GM12878 (cell line): Measurements from ENCODE around the gene RXFP4. TPM values are rescaled to one million over a fixed set of nuclear protein-coding genes. Genes with fewer than 3 reads are reported as not detected.

Experiments
- ATAC-seq: fragments of 200-7000 bp; cut with Tn5 transposase; 3 replicates; pipeline ENCODE4 v1.9.1; 2020; ENCODE audit warnings: mild to moderate bottlenecking, moderate library complexity
- Bru-seq: library from RNA; stranded (reverse); fragments of 400-500 nt; gene quantifications from one replicate; lab custom pipeline; 2021; lab: Mats Ljungman, UMichigan
- BruChase-seq, 2 experiments: library from RNA; stranded (reverse); fragments of 400-500 nt; gene quantifications; one replicate each; lab custom pipeline; 2021; lab: Mats Ljungman, UMichigan
- BruUV-seq: library from RNA; stranded (reverse); fragments of 400-500 nt; replicated peaks from 2 replicates; lab custom pipeline; 2021; lab: Mats Ljungman, UMichigan
- CTCF ChIA-PET: fragments of 300-600 bp; sonication (Branson Sonifier 250); formaldehyde crosslinking; extraction: SDS; loops from one replicate; lab custom pipeline; 2021; ENCODE audit warnings: inconsistent platforms; lab: Yijun Ruan, JAX
- POLR2A ChIA-PET: fragments of 350-600 bp; formaldehyde crosslinking; extraction: SDS; loops from one replicate; lab custom pipeline; 2021; ENCODE audit warnings: inconsistent platforms; lab: Charles Lee
- RAD21 ChIA-PET: fragments of 300-600 bp; sonication (Branson Sonifier 250); formaldehyde crosslinking; loops from one replicate; lab custom pipeline; 2023; ENCODE audit warnings: antibody characterized with exemption; ENCODE audit not compliant: unreplicated experiment; lab: Charles Lee
- SMC1A ChIA-PET: fragments of 300-600 bp; sonication (Branson Sonifier 250); formaldehyde crosslinking; loops from one replicate; lab custom pipeline; 2023; ENCODE audit not compliant: unreplicated experiment, uncharacterized antibody; lab: Charles Lee
- DNase-seq: peaks from one replicate; pipeline ENCODE4 v3.0.0-alpha.2; 2011; ENCODE audit warnings: low read depth, low spot score
- FAIRE-seq: peaks from 3 replicates; lab custom pipeline; 2011; peaks lifted over from hg19 to GRCh38; lab: Jason Lieb, UNC
- H2AFZ ChIP-seq: 2 replicates; pipeline ENCODE4 v1.6.0; 2011; ENCODE audit warnings: low read depth, low read length, control low read depth; ENCODE audit not compliant: control insufficient read depth
- H3K27ac ChIP-seq: 2 replicates; pipeline ENCODE4 v1.5.1; 2011; ENCODE audit warnings: control low read depth; ENCODE audit not compliant: control insufficient read depth, insufficient read depth
- H3K27me3 ChIP-seq, 2 experiments: replicated peaks in 1 of 2; 2 replicates each; pipeline versions ENCODE4 v1.6.0 to v1.6.1; 2011; ENCODE audit warnings: low read length in 1 of 2; ENCODE audit not compliant: control insufficient read depth in 2 of 2, insufficient read depth in 2 of 2
- H3K36me3 ChIP-seq, 2 experiments: 2 replicates each; pipeline ENCODE4 v1.5.1; 2011; ENCODE audit warnings: low read length in 1 of 2; ENCODE audit not compliant: control insufficient read depth in 2 of 2, insufficient read depth in 2 of 2
- H3K4me1 ChIP-seq: 2 replicates; pipeline ENCODE4 v1.6.1; 2011; ENCODE audit warnings: mild to moderate bottlenecking, low read length, moderate library complexity, mixed read lengths; ENCODE audit not compliant: control insufficient read depth, insufficient read depth
- H3K4me2 ChIP-seq: 2 replicates; pipeline ENCODE4 v1.6.0; 2011; ENCODE audit warnings: control low read depth; ENCODE audit not compliant: control insufficient read depth, insufficient read depth
- H3K4me3 ChIP-seq: fragments of 200-600 bp; sonication (generic); 2 replicates; pipeline ENCODE4 v1.5.1; 2016
- H3K79me2 ChIP-seq: 2 replicates; pipeline ENCODE4 v1.6.0; 2011; ENCODE audit warnings: low read length; ENCODE audit not compliant: control insufficient read depth, insufficient read depth
- H3K9ac ChIP-seq: 2 replicates; pipeline ENCODE4 v1.8.0; 2011; ENCODE audit warnings: low read length, control low read depth, mixed read lengths; ENCODE audit not compliant: control insufficient read depth, insufficient read depth
- H3K9me3 ChIP-seq: replicated peaks from 3 replicates; pipeline ENCODE4 v1.5.1; 2011; ENCODE audit warnings: mild to moderate bottlenecking, low read length; ENCODE audit not compliant: control insufficient read depth, insufficient read depth
- H4K20me1 ChIP-seq: 2 replicates; pipeline ENCODE4 v1.6.0; 2011; ENCODE audit not compliant: control insufficient read depth, insufficient read depth
- CREB1 ChIP-seq: IDR thresholded peaks from 2 replicates; pipeline ENCODE4 v1.6.1; 2012; ENCODE audit warnings: low read depth, mild to moderate bottlenecking, inconsistent platforms
- EGR1 ChIP-seq, 2 experiments: IDR thresholded peaks; 1 replicate in 1 of 2; 2 replicates in 1 of 2; pipeline ENCODE4 v1.6.1; 2011 to 2012; ENCODE audit warnings: low read depth in 2 of 2, low read length in 2 of 2, borderline replicate concordance in 1 of 2, mild to moderate bottlenecking in 1 of 2, moderate library complexity in 1 of 2
- MEF2B ChIP-seq: fragments of 450-650 bp; IDR thresholded peaks from 2 replicates; pipeline ENCODE4 v1.6.1; 2018; ENCODE audit warnings: mild to moderate bottlenecking, moderate library complexity; ENCODE audit not compliant: partially characterized antibody, poor library complexity, severe bottlenecking
- POLR2A ChIP-seq: IDR thresholded peaks from 2 replicates; pipeline ENCODE4 v1.6.1; 2011; ENCODE audit warnings: low read depth, mild to moderate bottlenecking, low read length
- POLR2AphosphoS5 ChIP-seq: IDR thresholded peaks from 2 replicates; pipeline ENCODE4 v1.6.1; 2011; ENCODE audit warnings: mild to moderate bottlenecking, low read length, inconsistent platforms
- RFX5 ChIP-seq: IDR thresholded peaks from 2 replicates; pipeline ENCODE4 v1.6.1; 2011; ENCODE audit warnings: low read depth, low read length, improper control_type of control experiment
- SMAD5 ChIP-seq: IDR thresholded peaks from 2 replicates; pipeline ENCODE4 v1.6.1; 2016; ENCODE audit warnings: antibody characterized with exemption, low read depth
- SREBF2 ChIP-seq: IDR thresholded peaks from 2 replicates; pipeline ENCODE4 v1.6.1; 2012; ENCODE audit warnings: mild to moderate bottlenecking, low read length
- WGBS: methylation state at CpG from one replicate; pipeline ENCODE4 v1.1.6; 2016; ENCODE audit warnings: low lambda C conversion rate; ENCODE audit not compliant: insufficient replicate concordance, insufficient coverage; ENCODE audit errors: missing lambda C conversion rate; 5-methylcytosine and 5-hydroxymethylcytosine counted together
- in situ Hi-C: fragments of 300-500 bp; cut with MboI; formaldehyde crosslinking; loops from 9 replicates; pipeline ENCODE4 v1.14.3; 2018; ENCODE audit warnings: mixed read lengths
- intact Hi-C: fragments of 100-400 bp; cut with micrococcal nuclease; formaldehyde crosslinking; loops from one replicate; pipeline ENCODE4 v1.14.2; 2022; ENCODE audit not compliant: unreplicated experiment
- long read RNA-seq, 2 experiments: library from polyadenylated mRNA; unstranded; transcript quantifications; one replicate each; pipeline ENCODE4 v2.0.0, GENCODE V29; 2019 to 2020
- polyA minus RNA-seq, 3 experiments: library from RNA; depleted of rRNA, polyadenylated mRNA; stranded (reverse); fragments of >200 nt; gene quantifications; 2 replicates each; pipeline ENCODE4 v1.2.3, GENCODE V29; 2011
- polyA plus RNA-seq, 11 experiments: library from polyadenylated mRNA; depleted of rRNA in 4 of 11; unstranded in 6 of 11; stranded (reverse) in 5 of 11; fragments of >200 nt; fragmentation: Nextera tagmentation in 4 of 11; fragmentation: Illumina TruSeq in 1 of 11; extraction: Ambion mirVana in 4 of 11; extraction: Trizol in 1 of 11; gene quantifications; 1 replicate in 1 of 11; 2 replicates in 10 of 11; pipeline versions ENCODE4 v1.2.1 to v1.2.3, GENCODE V29; 2011 to 2016; ENCODE audit warnings: inconsistent platforms in 2 of 11, missing spikeins in 2 of 11, low read depth in 1 of 11
- total RNA-seq, 4 experiments: library from RNA; depleted of rRNA in 3 of 4; stranded (reverse); fragments of >200 nt in 3 of 4; fragmentation: Illumina TruSeq in 1 of 4; extraction: Trizol in 1 of 4; gene quantifications; 2 replicates each; pipeline versions ENCODE4 v1.2.1 to v1.2.3, GENCODE V29; 2013 to 2021
- TF ChIP-seq, protein P1 (sequence below): fragments of 150-350 bp; IDR thresholded peaks from 2 replicates; pipeline ENCODE4 v1.6.1; 2016; ENCODE audit warnings: low read depth, low read length
- TF ChIP-seq, protein P2 (sequence below): IDR thresholded peaks from 2 replicates; pipeline ENCODE4 v1.6.1; 2011; ENCODE audit warnings: borderline replicate concordance, low read depth, mild to moderate bottlenecking, moderate library complexity, low read length; ENCODE audit not compliant: insufficient read depth, poor library complexity, severe bottlenecking

RXFP4 gene
- total RNA-seq (2013; cell fraction: nucleolus; rRNA removed), result 0.56 TPM in 1 of 2 replicates, not detected in the other
- total RNA-seq (2014; rRNA removed) (0.40 TPM in 1 of 2 replicates, not detected in the other), total RNA-seq (2014; rRNA removed; fragmentation: Illumina TruSeq; extraction: Trizol) (not detected in 2 replicates), total RNA-seq (2021) (not detected in 2 replicates), polyA plus RNA-seq (2011; rRNA removed) (not detected in 2 replicates), polyA plus RNA-seq (2014; fragmentation: Illumina TruSeq; extraction: Trizol) (not detected in 2 replicates), polyA plus RNA-seq (2014; fragmentation: Nextera tagmentation; extraction: Ambion mirVana) (not detected), polyA plus RNA-seq (2014; rRNA removed) (0.10 and 0.16 TPM in 2 replicates), polyA plus RNA-seq (2016; fragmentation: Nextera tagmentation; extraction: Ambion mirVana) (under 1 TPM in 1 of 2 experiments, not detected in 1; 0.39 TPM), polyA minus RNA-seq (2011; rRNA and poly(A)+ RNA removed) (0.62 TPM in 1 of 2 replicates, not detected in the other), Bru-seq, nascent RNA (percentile 18 among the genes with signal in this experiment), BruChase-seq, experiment 1, labeled RNA remaining after a 6-hour chase (not detected), BruChase-seq, experiment 2, labeled RNA remaining after a 2-hour chase (not detected)
- polyA plus RNA-seq (2011; ENCODE audit: low read depth), result not detected
- 0.04 and 0.05 TPM in 2 replicates for polyA plus RNA-seq (2011; cell fraction: cytosol; rRNA removed)
- 0.10 and 0.12 TPM in 2 replicates for polyA plus RNA-seq (2011; cell fraction: nucleus; rRNA removed)
- polyA plus RNA-seq (2012), result 0.11 and 0.12 TPM in 2 replicates
- polyA minus RNA-seq (2011; cell fraction: cytosol; rRNA and poly(A)+ RNA removed), result not detected in 2 replicates
- 0.67 and 1.1 TPM in 2 replicates for polyA minus RNA-seq (2011; cell fraction: nucleus; rRNA and poly(A)+ RNA removed)
- long read RNA-seq, experiment 1, result 0 reads
- long read RNA-seq, experiment 2, result 0 reads

DNA sequence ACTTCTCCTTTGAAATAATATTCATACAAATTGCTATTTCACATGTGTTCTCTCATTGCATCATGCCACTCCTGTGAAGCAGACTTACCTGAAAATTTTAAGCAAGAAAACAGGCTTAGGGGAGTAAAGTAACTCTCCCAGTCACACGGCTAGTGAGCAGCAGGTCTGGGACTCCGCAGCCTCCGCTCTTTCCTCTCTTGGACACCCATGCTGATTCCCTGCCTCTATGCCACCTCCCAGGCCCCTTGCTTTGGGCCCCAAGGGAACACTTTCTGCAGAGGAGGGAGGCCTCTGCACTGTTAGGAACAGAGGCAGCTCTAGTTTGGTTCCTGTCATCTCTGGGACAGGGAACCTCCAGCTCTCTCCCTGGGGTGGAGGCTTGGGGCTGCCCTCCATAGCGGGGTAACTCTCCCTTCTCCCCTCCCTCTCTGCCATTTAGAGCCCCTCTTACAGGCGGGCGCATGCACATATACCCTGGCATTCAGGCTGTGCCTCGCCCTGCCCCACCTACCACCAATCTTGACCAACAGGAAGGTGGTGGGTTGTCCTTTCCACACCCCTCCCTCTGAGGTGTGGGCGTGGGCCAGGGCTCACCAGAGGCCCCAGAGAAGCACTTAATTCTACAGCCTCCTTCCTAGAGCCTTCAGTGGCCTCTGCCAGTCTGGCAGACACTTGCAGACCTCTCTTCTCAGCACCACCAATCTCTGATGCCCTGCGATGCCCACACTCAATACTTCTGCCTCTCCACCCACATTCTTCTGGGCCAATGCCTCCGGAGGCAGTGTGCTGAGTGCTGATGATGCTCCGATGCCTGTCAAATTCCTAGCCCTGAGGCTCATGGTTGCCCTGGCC lies at the start of gene RXFP4:
Gene RXFP4 (plus strand): TSS at position 646 of the 852 bp plus-strand sequence. CDS start 72 bp downstream, at position 718.
- no peaks in the 10 kb centered on the region for H3K79me2 ChIP-seq
- no peak for DNase-seq
- peak; percentile 51 for ATAC-seq
- SMC1A ChIA-PET, result interaction anchor here (1.5 to 5.7 kb wide), 5 partner anchors 10 to 124 kb away, joined by 4 to 229 read pairs (median 69); partner anchors contain the start of gene ARHGEF2
- TF ChIP-seq, protein P1, sequence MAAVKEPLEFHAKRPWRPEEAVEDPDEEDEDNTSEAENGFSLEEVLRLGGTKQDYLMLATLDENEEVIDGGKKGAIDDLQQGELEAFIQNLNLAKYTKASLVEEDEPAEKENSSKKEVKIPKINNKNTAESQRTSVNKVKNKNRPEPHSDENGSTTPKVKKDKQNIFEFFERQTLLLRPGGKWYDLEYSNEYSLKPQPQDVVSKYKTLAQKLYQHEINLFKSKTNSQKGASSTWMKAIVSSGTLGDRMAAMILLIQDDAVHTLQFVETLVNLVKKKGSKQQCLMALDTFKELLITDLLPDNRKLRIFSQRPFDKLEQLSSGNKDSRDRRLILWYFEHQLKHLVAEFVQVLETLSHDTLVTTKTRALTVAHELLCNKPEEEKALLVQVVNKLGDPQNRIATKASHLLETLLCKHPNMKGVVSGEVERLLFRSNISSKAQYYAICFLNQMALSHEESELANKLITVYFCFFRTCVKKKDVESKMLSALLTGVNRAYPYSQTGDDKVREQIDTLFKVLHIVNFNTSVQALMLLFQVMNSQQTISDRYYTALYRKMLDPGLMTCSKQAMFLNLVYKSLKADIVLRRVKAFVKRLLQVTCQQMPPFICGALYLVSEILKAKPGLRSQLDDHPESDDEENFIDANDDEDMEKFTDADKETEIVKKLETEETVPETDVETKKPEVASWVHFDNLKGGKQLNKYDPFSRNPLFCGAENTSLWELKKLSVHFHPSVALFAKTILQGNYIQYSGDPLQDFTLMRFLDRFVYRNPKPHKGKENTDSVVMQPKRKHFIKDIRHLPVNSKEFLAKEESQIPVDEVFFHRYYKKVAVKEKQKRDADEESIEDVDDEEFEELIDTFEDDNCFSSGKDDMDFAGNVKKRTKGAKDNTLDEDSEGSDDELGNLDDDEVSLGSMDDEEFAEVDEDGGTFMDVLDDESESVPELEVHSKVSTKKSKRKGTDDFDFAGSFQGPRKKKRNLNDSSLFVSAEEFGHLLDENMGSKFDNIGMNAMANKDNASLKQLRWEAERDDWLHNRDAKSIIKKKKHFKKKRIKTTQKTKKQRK, result no peak
- TF ChIP-seq POLR2AphosphoS5, result peak; percentile 47; the same call in 1 of the 2 replicates
- TF ChIP-seq RFX5, result no peak
- TF ChIP-seq SREBF2, result no peak
- TF ChIP-seq EGR1 (IDR thresholded peaks at IDR 0.05; ENCODE audit: borderline replicate concordance in 1 of 2, low read depth in 2 of 2, low read length in 2 of 2), result peak in 1 of 2 experiments; percentile 22; a peak in 1 of 3 replicates
- TF ChIP-seq, protein P2, sequence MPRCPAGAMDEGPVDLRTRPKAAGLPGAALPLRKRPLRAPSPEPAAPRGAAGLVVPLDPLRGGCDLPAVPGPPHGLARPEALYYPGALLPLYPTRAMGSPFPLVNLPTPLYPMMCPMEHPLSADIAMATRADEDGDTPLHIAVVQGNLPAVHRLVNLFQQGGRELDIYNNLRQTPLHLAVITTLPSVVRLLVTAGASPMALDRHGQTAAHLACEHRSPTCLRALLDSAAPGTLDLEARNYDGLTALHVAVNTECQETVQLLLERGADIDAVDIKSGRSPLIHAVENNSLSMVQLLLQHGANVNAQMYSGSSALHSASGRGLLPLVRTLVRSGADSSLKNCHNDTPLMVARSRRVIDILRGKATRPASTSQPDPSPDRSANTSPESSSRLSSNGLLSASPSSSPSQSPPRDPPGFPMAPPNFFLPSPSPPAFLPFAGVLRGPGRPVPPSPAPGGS, result peak; percentile 5
- 0 out of 2 replicates have a peak, but pooled peaks have one; percentile 25 for TF ChIP-seq CREB1
- TF ChIP-seq MEF2B, result peak; percentile 49
- TF ChIP-seq SMAD5, result no peak
- peak; percentile 60; the same call in 1 of the 2 replicates for TF ChIP-seq POLR2A
- TF ChIP-seq, all 136 proteins: peak for 6
- POLR2A ChIA-PET, result interaction anchor here (0.6 to 10.8 kb wide), 2 partner anchors 36 to 160 kb away, joined by 3 to 273 read pairs; partner anchors contain the start of gene ARHGEF2
- intact Hi-C loops, result no loop called here
- no peaks in the 10 kb centered on the region for H3K27me3 ChIP-seq
- BruUV-seq, result no TSS peak
- no peaks in the 10 kb centered on the region for H3K9me3 ChIP-seq
- in situ Hi-C loops, result no loop called here
- no peaks in the 10 kb centered on the region; a peak in 3 of 4 replicates for H3K36me3 ChIP-seq
- no peaks in the 10 kb centered on the region for H4K20me1 ChIP-seq
- H3K9ac ChIP-seq, result peak within 1 kb of the TSS; percentile 33; the same call in 1 of the 2 replicates
- peaks cover 59% of the 10 kb centered on the region for H3K4me1 ChIP-seq
- H3K27ac ChIP-seq, result peak within 1 kb of the TSS; percentile 49
- H3K4me2 ChIP-seq, result peak within 1 kb of the TSS; percentile 33; the same call in 1 of the 2 replicates
- WGBS, result 45% methylated on average over 10 of the region's 11 CpGs
- RAD21 ChIA-PET, result interaction anchor here (0.8 to 6.3 kb wide), 7 partner anchors 17 to 153 kb away, joined by 3 to 214 read pairs (median 6); partner anchors contain the start of genes ARHGEF2 and SSR2
- CTCF ChIA-PET, result interaction anchor here (0.8 to 5.7 kb wide), 4 partner anchors 30 to 124 kb away, joined by 3 to 227 read pairs (median 139); partner anchors contain the start of gene ARHGEF2
- FAIRE-seq, result no peak
- peak within 1 kb of the TSS; percentile 14 for H2AFZ ChIP-seq
- no peak within 1 kb of the TSS for H3K4me3 ChIP-seq
